K562 (cell line): ENCODE results near the gene OR2Z1. TPM values are rescaled to one million over a fixed set of nuclear protein-coding genes. Genes with fewer than 3 reads are reported as not detected.

Experiments used
- polyA plus RNA-seq, 8 experiments: library from polyadenylated mRNA; depleted of rRNA in 4 of 8; stranded (reverse) in 5 of 8; unstranded in 3 of 8; fragments of >200 nt; fragmentation: Nextera tagmentation in 2 of 8; fragmentation: Illumina TruSeq in 1 of 8; extraction: Ambion mirVana in 2 of 8; extraction: Trizol in 1 of 8; gene quantifications; 2 replicates each; pipeline versions ENCODE4 v1.2.1 to v1.2.3, GENCODE V29; 2011 to 2014; ENCODE audit warnings: inconsistent platforms in 1 of 8, missing spikeins in 1 of 8
- small RNA-seq: library from RNA; depleted of rRNA; stranded (forward); fragments of <200 nt; gene quantifications from one replicate; pipeline ENCODE3, GENCODE V24; 2014
- total RNA-seq, 7 experiments: library from RNA; depleted of rRNA in 6 of 7; stranded (reverse); fragments of >200 nt in 6 of 7; fragmentation: Illumina TruSeq in 2 of 7; extraction: Trizol in 2 of 7; gene quantifications; 2 replicates each; pipeline versions ENCODE4 v1.2.1 to v1.2.3, GENCODE V29; 2011 to 2021; ENCODE audit warnings: low replicate concordance in 1 of 7

Gene OR2Z1
- total and polyA plus RNA-seq, 9 of the 15 experiments (the other 6 are each of a cell fraction or from before 2014, with no cell fraction given), result 0.13 TPM; not detected in 8

Small RNAs within 50 kb of the gene (small RNA-seq; reads per million reads assigned to genes)
- not detected for gene AC012616.1

Other genes starting within 250 kb of the OR2Z1 start
Only the 7 nearest of the 8 such genes appear.
- 3.8 and 11.0 TPM in 2 replicates for gene ZNF414, start 207.5 kb upstream of the OR2Z1 start, total RNA-seq (2014; rRNA removed)
- not detected in 2 replicates for gene ZNF414, start 207.5 kb upstream of the OR2Z1 start, total RNA-seq (2014; rRNA removed; fragmentation: Illumina TruSeq; extraction: Trizol)
- 2.0 and 3.0 TPM in 2 replicates for gene ZNF414, start 207.5 kb upstream of the OR2Z1 start, total RNA-seq (2015; rRNA removed; fragmentation: Illumina TruSeq; extraction: Trizol)
- 25.8 and 27.2 TPM in 2 replicates for gene ZNF414, start 207.5 kb upstream of the OR2Z1 start, total RNA-seq (2021)
- 1.7 and 4.2 TPM in 2 replicates for gene ZNF414, start 207.5 kb upstream of the OR2Z1 start, polyA plus RNA-seq (2011; rRNA removed)
- gene ZNF414, start 207.5 kb upstream of the OR2Z1 start, polyA plus RNA-seq (2014; fragmentation: Illumina TruSeq; extraction: Trizol), result 2.2 and 10.2 TPM in 2 replicates
- under 1 TPM in 1 of 2 experiments, not detected in 1; 0.03 TPM for gene ZNF414, start 207.5 kb upstream of the OR2Z1 start, polyA plus RNA-seq (2014; fragmentation: Nextera tagmentation; extraction: Ambion mirVana)
- gene ZNF414, start 207.5 kb upstream of the OR2Z1 start, polyA plus RNA-seq (2014; rRNA removed), result 15.6 and 16.0 TPM in 2 replicates
- 2.0 and 5.7 TPM in 2 replicates for gene MYO1F, start 144.2 kb upstream of the OR2Z1 start, total RNA-seq (2014; rRNA removed)
- gene MYO1F, start 144.2 kb upstream of the OR2Z1 start, total RNA-seq (2014; rRNA removed; fragmentation: Illumina TruSeq; extraction: Trizol), result 2.6 and 2.8 TPM in 2 replicates
- gene MYO1F, start 144.2 kb upstream of the OR2Z1 start, total RNA-seq (2015; rRNA removed; fragmentation: Illumina TruSeq; extraction: Trizol), result 8.1 and 9.4 TPM in 2 replicates
- 4.5 and 6.0 TPM in 2 replicates for gene MYO1F, start 144.2 kb upstream of the OR2Z1 start, total RNA-seq (2021)
- gene MYO1F, start 144.2 kb upstream of the OR2Z1 start, polyA plus RNA-seq (2011; rRNA removed), result 3.5 and 8.1 TPM in 2 replicates
- gene MYO1F, start 144.2 kb upstream of the OR2Z1 start, polyA plus RNA-seq (2014; fragmentation: Illumina TruSeq; extraction: Trizol), result 5.3 and 5.6 TPM in 2 replicates
- under 1 TPM; 0.78 to 0.82 TPM for gene MYO1F, start 144.2 kb upstream of the OR2Z1 start, polyA plus RNA-seq (2014; fragmentation: Nextera tagmentation; extraction: Ambion mirVana)
- gene MYO1F, start 144.2 kb upstream of the OR2Z1 start, polyA plus RNA-seq (2014; rRNA removed), result 3.0 and 4.3 TPM in 2 replicates
- 0.33 and 0.41 TPM in 2 replicates for gene ADAMTS10, start 110.9 kb upstream of the OR2Z1 start, total RNA-seq (2014; rRNA removed)
- not detected in 2 replicates for gene ADAMTS10, start 110.9 kb upstream of the OR2Z1 start, total RNA-seq (2014; rRNA removed; fragmentation: Illumina TruSeq; extraction: Trizol)
- gene ADAMTS10, start 110.9 kb upstream of the OR2Z1 start, total RNA-seq (2015; rRNA removed; fragmentation: Illumina TruSeq; extraction: Trizol), result 0.30 and 0.33 TPM in 2 replicates
- gene ADAMTS10, start 110.9 kb upstream of the OR2Z1 start, total RNA-seq (2021), result 0.29 and 1.2 TPM in 2 replicates
- 0.28 and 0.57 TPM in 2 replicates for gene ADAMTS10, start 110.9 kb upstream of the OR2Z1 start, polyA plus RNA-seq (2011; rRNA removed)
- gene ADAMTS10, start 110.9 kb upstream of the OR2Z1 start, polyA plus RNA-seq (2014; fragmentation: Illumina TruSeq; extraction: Trizol), result 0.30 TPM in 1 of 2 replicates, not detected in the other
- gene ADAMTS10, start 110.9 kb upstream of the OR2Z1 start, polyA plus RNA-seq (2014; fragmentation: Nextera tagmentation; extraction: Ambion mirVana), result not detected
- 0.84 and 1.8 TPM in 2 replicates for gene ADAMTS10, start 110.9 kb upstream of the OR2Z1 start, polyA plus RNA-seq (2014; rRNA removed)
- gene NFILZ, start 91.0 kb upstream of the OR2Z1 start, total RNA-seq (2014; rRNA removed), result not detected in 2 replicates
- gene NFILZ, start 91.0 kb upstream of the OR2Z1 start, total RNA-seq (2014; rRNA removed; fragmentation: Illumina TruSeq; extraction: Trizol), result not detected in 2 replicates
- gene NFILZ, start 91.0 kb upstream of the OR2Z1 start, total RNA-seq (2015; rRNA removed; fragmentation: Illumina TruSeq; extraction: Trizol), result not detected in 2 replicates
- gene NFILZ, start 91.0 kb upstream of the OR2Z1 start, total RNA-seq (2021), result not detected in 2 replicates
- not detected in 2 replicates for gene NFILZ, start 91.0 kb upstream of the OR2Z1 start, polyA plus RNA-seq (2011; rRNA removed)
- gene NFILZ, start 91.0 kb upstream of the OR2Z1 start, polyA plus RNA-seq (2014; fragmentation: Illumina TruSeq; extraction: Trizol), result not detected in 2 replicates
- not detected for gene NFILZ, start 91.0 kb upstream of the OR2Z1 start, polyA plus RNA-seq (2014; fragmentation: Nextera tagmentation; extraction: Ambion mirVana)
- gene NFILZ, start 91.0 kb upstream of the OR2Z1 start, polyA plus RNA-seq (2014; rRNA removed), result not detected in 2 replicates
- gene ACTL9, start 22.8 kb upstream of the OR2Z1 start, total RNA-seq (2014; rRNA removed), result not detected in 2 replicates
- not detected in 2 replicates for gene ACTL9, start 22.8 kb upstream of the OR2Z1 start, total RNA-seq (2014; rRNA removed; fragmentation: Illumina TruSeq; extraction: Trizol)
- not detected in 2 replicates for gene ACTL9, start 22.8 kb upstream of the OR2Z1 start, total RNA-seq (2015; rRNA removed; fragmentation: Illumina TruSeq; extraction: Trizol)
- not detected in 2 replicates for gene ACTL9, start 22.8 kb upstream of the OR2Z1 start, total RNA-seq (2021)
- not detected in 2 replicates for gene ACTL9, start 22.8 kb upstream of the OR2Z1 start, polyA plus RNA-seq (2011; rRNA removed)
- gene ACTL9, start 22.8 kb upstream of the OR2Z1 start, polyA plus RNA-seq (2014; fragmentation: Illumina TruSeq; extraction: Trizol), result not detected in 2 replicates
- not detected for gene ACTL9, start 22.8 kb upstream of the OR2Z1 start, polyA plus RNA-seq (2014; fragmentation: Nextera tagmentation; extraction: Ambion mirVana)
- not detected in 2 replicates for gene ACTL9, start 22.8 kb upstream of the OR2Z1 start, polyA plus RNA-seq (2014; rRNA removed)
- 17.1 and 20.0 TPM in 2 replicates for gene ZNF558, start 110.7 kb downstream of the OR2Z1 start, total RNA-seq (2014; rRNA removed)
- gene ZNF558, start 110.7 kb downstream of the OR2Z1 start, total RNA-seq (2014; rRNA removed; fragmentation: Illumina TruSeq; extraction: Trizol), result 21.4 and 22.9 TPM in 2 replicates
- gene ZNF558, start 110.7 kb downstream of the OR2Z1 start, total RNA-seq (2015; rRNA removed; fragmentation: Illumina TruSeq; extraction: Trizol), result 16.7 and 17.6 TPM in 2 replicates
- gene ZNF558, start 110.7 kb downstream of the OR2Z1 start, total RNA-seq (2021), result 22.9 and 24.0 TPM in 2 replicates
- 41.8 and 47.6 TPM in 2 replicates for gene ZNF558, start 110.7 kb downstream of the OR2Z1 start, polyA plus RNA-seq (2011; rRNA removed)
- 21.2 and 21.8 TPM in 2 replicates for gene ZNF558, start 110.7 kb downstream of the OR2Z1 start, polyA plus RNA-seq (2014; fragmentation: Illumina TruSeq; extraction: Trizol)
- gene ZNF558, start 110.7 kb downstream of the OR2Z1 start, polyA plus RNA-seq (2014; fragmentation: Nextera tagmentation; extraction: Ambion mirVana), result 1 to 10 TPM; 5.4 to 5.5 TPM
- gene ZNF558, start 110.7 kb downstream of the OR2Z1 start, polyA plus RNA-seq (2014; rRNA removed), result 20.3 and 21.2 TPM in 2 replicates
- gene MBD3L1, start 110.7 kb downstream of the OR2Z1 start, total RNA-seq (2014; rRNA removed), result not detected in 2 replicates
- not detected in 2 replicates for gene MBD3L1, start 110.7 kb downstream of the OR2Z1 start, total RNA-seq (2014; rRNA removed; fragmentation: Illumina TruSeq; extraction: Trizol)
- not detected in 2 replicates for gene MBD3L1, start 110.7 kb downstream of the OR2Z1 start, total RNA-seq (2015; rRNA removed; fragmentation: Illumina TruSeq; extraction: Trizol)
- gene MBD3L1, start 110.7 kb downstream of the OR2Z1 start, total RNA-seq (2021), result not detected in 2 replicates
- not detected in 2 replicates for gene MBD3L1, start 110.7 kb downstream of the OR2Z1 start, polyA plus RNA-seq (2011; rRNA removed)
- not detected in 2 replicates for gene MBD3L1, start 110.7 kb downstream of the OR2Z1 start, polyA plus RNA-seq (2014; fragmentation: Illumina TruSeq; extraction: Trizol)
- not detected for gene MBD3L1, start 110.7 kb downstream of the OR2Z1 start, polyA plus RNA-seq (2014; fragmentation: Nextera tagmentation; extraction: Ambion mirVana)
- gene MBD3L1, start 110.7 kb downstream of the OR2Z1 start, polyA plus RNA-seq (2014; rRNA removed), result not detected in 2 replicates